ENCODE measurements around the gene ZNF597.

Gene ZNF597

GRCh38 chr16:3443108-3444031, at the start of gene ZNF597, which contains the start of gene NAA60:
TSS of gene ZNF597 (minus strand) at chr16:3443504. CDS start at chr16:3443153, 351 bp downstream.
TSS of gene NAA60 (plus strand) at chr16:3443680. CDS start at chr16:3476228, 32,548 bp downstream.
- DNase-seq (ENCODE audit: low read depth in 2 of 2): peak; percentile 82 to 83

- no peak for DNase-seq (ENCODE audit: low read depth in 2 of 2)
These were observed 49.1 kb upstream of the ZNF597 start for GRCh38 chr16:3492356-3492755.

- DNase-seq (ENCODE audit: low read depth in 2 of 2): no peak
These were observed 47.8 kb upstream of the ZNF597 start for GRCh38 chr16:3490911-3491629.

- DNase-seq (ENCODE audit: low read depth in 2 of 2): no peak
These were observed 45.5 kb upstream of the ZNF597 start for GRCh38 chr16:3488801-3489200.

GRCh38 chr16:3487521-3488410, 44.5 kb upstream of the ZNF597 start:
- DNase-seq (ENCODE audit: low read depth in 2 of 2): no peak

- DNase-seq (ENCODE audit: low read depth in 2 of 2): no peak
These were observed 43.4 kb upstream of the ZNF597 start for GRCh38 chr16:3486506-3487215.

GRCh38 chr16:3485821-3486505, 42.7 kb upstream of the ZNF597 start:
- DNase-seq (ENCODE audit: low read depth in 2 of 2): no peak

- no peak for DNase-seq (ENCODE audit: low read depth in 2 of 2)
These were observed 41.9 kb upstream of the ZNF597 start for GRCh38 chr16:3485097-3485745.

- DNase-seq (ENCODE audit: low read depth in 2 of 2): no peak
These were observed 41.2 kb upstream of the ZNF597 start for GRCh38 chr16:3484318-3485096.

GRCh38 chr16:3482659-3483241, 39.4 kb upstream of the ZNF597 start:
- DNase-seq (ENCODE audit: low read depth in 2 of 2): no peak

- no peak for DNase-seq (ENCODE audit: low read depth in 2 of 2)
These were observed 38.7 kb upstream of the ZNF597 start for GRCh38 chr16:3481696-3482658.

- no peak for DNase-seq (ENCODE audit: low read depth in 2 of 2)
These were observed 37.8 kb upstream of the ZNF597 start for GRCh38 chr16:3480901-3481695.

GRCh38 chr16:3479654-3480216, 36.4 kb upstream of the ZNF597 start:
- no peak for DNase-seq (ENCODE audit: low read depth in 2 of 2)

- no peak for DNase-seq (ENCODE audit: low read depth in 2 of 2)
These were observed 35.1 kb upstream of the ZNF597 start for GRCh38 chr16:3478242-3478925.

- DNase-seq (ENCODE audit: low read depth in 2 of 2): no peak
These were observed 33.1 kb upstream of the ZNF597 start for GRCh38 chr16:3476409-3476808.
